Stimulated activated CD4-positive, alpha-beta T cell treated with anti-CD3 and anti-CD28 coated beads, Interleukin-2, amount 100 ng/mL, for 48 hours (primary cell): ENCODE results near the gene PHYHIPL.
"Not testable (repeated sequence)": the region's sequence is repeated elsewhere in the genome, so short reads cannot be mapped to it uniquely, and the experiment has no call there.

Source experiments
- DNase-seq, 2 donors: peaks; one replicate each; pipeline ENCODE4 v3.0.0-alpha.2; 2020

Gene PHYHIPL

DNA sequence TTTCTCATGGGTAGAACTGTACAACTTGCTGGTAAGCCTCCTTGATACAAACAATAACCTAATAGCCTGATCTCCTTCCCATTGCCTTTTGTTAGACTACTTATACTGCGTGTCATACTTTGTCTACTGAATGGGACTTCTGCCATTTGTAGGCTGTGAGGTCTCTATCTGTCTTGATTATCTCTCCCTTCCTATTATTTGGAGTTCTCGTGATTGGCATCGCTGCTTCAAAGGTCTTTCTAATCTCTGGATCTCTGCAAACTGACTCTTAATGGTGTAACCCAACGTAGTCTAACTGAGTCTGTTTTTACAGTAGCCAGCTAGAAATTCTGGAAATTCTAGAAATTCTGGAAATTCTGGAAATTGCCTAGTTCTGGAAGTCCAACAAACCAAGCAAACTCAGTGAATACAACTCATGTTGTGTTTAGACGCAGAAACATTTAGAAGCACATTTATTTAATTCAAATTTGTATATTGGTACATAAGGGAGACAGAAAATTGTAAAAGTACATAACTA, 29.8 kb downstream of the PHYHIPL start:
- DNase-seq, result no peak

DNA sequence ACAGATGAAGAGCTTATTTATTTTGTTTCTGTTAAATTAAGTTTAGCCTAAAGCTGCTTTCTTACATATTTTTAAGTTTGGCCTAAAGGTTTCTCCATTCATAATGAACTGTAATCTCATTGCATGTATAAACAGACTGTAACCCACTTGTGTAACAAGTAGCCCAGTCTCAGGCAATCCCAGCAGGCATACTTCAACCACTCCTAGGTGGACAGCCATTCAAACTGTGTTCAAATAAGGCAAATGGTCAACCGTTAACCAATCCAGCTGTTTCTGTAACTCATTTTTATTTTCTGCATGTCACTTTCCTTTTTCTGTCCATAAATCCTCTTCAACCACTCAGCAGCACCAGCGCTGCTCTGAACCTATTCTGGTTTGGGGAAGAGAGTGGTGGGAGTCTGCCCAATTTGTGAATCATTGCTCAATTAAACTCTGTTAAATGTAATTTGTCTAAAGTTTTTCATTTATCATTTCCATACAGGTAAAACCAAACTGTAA, 35.9 kb downstream of the PHYHIPL start:
- no peak for DNase-seq

DNA sequence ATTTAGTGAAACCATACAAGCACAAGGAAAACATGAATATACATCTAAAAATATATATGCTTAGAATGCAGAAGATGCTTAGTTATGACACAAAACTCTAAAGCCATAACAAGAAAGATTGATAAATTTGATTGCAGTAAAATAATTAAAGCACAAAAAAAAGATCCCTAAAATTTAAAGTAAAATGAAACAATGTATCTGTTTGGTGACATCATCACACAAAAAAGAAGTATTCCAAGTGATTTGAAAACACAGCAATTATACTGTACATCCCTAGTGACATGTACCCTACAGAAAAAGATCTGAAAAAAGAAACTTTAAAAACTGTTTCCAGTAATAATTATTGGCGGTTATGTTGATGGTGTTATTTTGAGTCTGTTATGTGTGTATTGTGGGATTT, 37.7 kb downstream of the PHYHIPL start:
- no peak for DNase-seq

DNA sequence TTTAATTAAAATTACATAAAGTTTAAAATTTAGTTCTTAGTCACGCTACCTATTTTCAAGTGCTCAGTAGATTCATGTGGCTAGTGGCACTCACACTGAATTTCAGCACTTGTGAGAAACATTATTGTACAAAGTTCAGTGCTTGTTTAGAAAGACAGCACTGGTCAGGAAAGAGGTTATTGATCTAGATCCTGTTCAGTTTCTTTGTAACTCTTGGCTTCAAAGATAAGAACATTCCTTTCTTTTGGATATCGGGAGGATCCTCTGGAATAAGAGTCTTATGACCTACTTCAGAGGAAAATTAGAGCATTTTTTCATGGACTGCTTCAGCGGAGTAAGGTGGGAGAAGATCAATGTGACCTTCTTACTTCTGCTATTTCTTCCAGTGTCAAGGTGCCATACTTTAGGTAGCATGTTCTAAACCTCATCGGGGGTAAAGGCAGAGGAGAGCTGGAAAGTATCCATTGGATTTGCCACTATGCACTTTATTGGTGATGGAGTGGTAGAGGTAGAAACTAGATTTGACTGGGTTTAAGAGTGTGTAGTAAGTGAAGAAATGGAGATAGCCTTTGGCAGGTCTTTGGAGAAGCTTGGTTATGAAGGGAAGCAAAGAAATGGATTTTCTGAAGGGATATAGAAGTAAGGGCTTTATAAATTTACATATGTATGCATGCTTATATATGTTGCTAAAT, 39.9 kb downstream of the PHYHIPL start:
- DNase-seq, result no peak

DNA sequence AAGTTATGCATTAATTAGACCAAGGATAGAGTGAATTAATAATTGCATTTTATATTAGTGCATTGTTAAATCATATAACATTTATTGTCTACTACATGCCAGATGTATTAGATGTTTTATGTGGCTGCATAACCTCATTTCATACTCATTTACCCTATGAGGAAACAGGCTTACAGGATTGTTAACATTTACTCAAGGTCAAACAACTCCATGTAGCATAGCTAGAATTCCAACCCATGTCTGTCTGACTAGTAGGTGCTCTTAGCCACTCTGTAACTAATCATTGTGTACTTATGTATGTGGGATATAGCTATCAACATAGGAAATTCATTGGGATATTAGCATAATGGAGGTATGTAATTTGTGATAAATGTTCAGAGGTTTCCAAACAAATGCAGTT, 46.3 kb downstream of the PHYHIPL start:
- DNase-seq, result no peak

DNA sequence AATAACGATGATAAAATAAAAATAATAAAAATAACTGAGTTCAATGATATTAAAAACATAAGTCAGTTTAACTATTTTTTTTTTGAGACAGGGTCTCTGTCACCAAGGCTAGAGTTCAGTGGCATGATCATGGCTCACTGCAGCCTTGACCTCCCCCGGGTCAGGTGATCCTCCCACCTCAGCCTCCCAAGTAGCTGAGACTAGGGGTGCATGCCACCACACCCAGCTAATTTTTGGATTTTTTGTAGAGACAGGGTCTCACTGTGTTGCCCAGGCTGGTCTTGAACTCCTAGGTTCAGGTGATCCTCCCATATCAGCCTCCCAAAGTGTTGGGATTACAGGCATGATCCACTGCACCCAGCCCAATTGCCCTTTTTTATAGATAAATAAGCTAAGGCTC, 47.2 kb downstream of the PHYHIPL start:
- not testable (repeated sequence) for DNase-seq

DNA sequence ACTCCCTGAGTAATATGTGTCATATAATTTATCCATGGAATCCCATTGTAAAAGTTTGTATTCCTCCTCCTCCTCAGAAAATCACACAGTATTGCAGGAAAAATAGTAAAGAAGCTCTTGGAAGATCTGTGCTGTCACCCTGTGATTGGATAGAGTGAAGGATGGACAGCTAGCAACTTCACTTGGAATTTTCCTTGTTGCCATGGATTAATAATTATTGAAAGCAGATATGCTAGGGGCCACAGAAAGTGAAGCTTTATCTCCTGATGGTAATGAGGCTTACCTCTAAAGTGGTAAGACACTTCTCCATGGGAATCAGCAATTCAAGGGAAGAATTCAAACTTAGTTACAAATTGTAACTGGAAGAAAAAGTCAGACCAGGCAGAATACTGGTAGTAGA, 48.8 kb downstream of the PHYHIPL start:
- no peak for DNase-seq

DNA sequence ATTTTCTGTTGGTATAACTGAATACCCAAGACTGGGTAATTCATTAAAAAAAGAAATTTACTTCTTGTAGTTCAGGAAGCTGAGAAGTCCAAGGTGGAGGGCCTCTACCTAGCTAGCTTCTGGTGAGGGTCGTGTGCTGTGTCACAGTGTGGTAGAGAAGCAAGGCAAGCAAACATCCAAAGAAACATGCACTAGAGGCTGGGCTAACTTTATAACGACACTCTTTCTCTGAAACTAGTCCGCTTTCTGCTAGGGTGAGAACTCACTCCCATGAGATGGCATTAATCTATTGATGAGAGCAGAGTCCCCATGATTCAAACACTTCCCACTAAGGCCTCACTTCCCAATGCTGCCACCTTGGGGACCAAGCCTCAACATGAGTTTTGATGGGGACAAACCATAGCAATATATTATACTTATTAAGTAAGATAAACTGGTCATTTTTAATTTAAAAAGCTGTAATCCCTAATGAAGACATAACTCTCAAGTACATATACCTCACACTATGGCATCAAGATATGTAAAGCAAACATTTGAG, 50.8 kb downstream of the PHYHIPL start:
- no peak for DNase-seq

GRCh38 chr10:59229441-59229840, 53.0 kb downstream of the PHYHIPL start:
- DNase-seq, result no peak

- no peak for DNase-seq
Observed at GRCh38 chr10:59234194-59234593, 57.8 kb downstream of the PHYHIPL start.

- DNase-seq, result peak in 1 of 2 donors; percentile 0
Observed at GRCh38 chr10:59234816-59235429, 58.5 kb downstream of the PHYHIPL start.

DNA sequence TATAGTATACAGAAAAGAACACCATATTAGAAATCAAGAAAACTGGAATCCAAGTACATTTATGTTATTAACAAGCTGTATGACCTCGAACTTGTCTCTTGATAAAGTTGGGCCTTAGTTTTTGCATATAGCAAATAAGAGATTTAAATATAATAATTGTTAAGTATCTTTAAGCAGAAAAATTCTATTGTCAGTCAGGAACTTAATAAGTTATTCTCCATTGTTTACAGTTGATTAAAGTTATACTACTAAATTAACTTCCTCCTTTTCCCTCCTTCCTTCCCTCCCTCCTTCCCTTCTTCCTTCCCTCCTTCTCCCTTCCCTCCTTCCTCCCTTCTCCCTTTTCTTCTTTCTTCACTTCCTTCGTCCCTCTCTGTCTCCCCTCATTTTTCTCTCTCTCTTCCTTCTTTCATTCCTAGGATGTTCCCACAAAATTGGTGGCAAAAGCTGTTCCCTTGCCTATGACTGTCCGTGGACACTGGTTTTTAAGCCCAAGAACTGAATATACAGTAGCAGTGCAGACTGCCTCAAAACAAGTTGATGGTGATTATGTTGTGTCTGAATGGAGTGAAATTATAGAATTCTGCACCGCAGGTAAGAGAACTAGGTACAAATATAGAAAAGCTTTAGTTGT, 59.7 kb downstream of the PHYHIPL start:
- DNase-seq, result no peak

DNA sequence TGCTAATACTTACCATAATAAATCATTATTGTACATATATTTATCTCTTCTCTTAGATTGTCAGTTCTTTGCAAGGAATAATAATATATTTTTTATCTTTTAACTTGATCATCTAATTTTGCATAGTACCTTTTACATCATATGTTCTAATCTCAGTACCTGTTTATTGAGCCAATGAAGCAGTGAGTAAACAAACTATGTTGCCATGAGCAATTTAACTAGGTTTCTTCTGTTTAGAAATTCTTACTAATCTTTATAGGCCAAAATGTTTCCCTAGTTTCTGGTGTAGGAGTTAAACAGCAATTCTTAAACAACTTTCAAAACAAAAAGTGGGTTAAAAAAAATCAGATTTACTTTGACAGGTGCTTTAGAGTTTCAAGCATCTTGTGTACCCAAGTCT, 61.3 kb downstream of the PHYHIPL start:
- no peak for DNase-seq

DNA sequence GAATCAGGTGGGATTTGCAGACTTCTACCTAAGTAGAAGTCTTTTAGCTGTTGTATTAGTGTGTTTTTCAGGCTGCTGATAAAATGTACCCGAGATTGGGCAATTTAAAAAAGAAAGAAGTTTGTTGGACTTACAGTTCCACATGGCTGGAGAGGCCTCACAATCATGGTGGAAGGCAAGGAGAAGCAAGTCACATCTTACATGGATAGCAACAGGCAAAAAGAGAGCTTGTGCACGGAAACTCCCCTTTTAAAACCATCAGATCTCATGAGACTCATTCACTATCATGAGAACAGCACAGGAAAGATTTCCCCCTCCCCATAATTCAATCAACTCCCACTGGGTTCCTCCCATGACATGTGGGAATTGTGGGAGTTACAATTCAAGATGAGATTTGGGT, 62.7 kb downstream of the PHYHIPL start:
- not testable (repeated sequence) for DNase-seq

DNA sequence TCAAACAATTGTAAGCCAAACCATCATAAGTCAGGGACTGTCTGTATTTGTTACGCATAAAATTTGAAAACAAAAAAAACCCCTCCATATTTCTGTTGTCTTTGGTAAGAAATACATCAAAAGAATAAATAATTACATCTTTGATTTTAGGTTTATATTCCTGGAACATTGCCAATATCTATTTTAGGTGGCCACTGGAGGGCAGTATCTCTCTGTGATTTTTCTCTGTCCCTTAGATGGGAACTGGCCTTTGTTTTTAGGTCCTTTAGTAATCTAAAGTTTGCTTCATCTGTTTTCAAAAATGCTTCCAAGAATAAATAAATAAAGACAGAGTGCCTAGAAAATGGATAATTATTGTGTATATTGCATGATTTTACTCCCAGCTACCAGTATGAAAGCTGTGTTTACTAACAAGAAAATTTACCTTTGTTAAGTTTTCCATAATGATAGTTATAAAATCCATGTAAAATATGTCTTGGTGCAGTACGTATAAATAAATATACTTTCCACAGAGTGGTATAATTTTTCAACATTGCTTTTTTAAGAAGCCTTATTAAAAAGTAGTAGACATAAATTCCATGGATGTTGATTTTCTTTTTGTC, 64.2 kb downstream of the PHYHIPL start:
- DNase-seq, result peak in 1 of 2 donors; percentile 2

GRCh38 chr10:59242057-59242456, 65.6 kb downstream of the PHYHIPL start:
- no peak for DNase-seq

- no peak for DNase-seq
Observed at GRCh38 chr10:59242991-59243390, 66.5 kb downstream of the PHYHIPL start.

DNA sequence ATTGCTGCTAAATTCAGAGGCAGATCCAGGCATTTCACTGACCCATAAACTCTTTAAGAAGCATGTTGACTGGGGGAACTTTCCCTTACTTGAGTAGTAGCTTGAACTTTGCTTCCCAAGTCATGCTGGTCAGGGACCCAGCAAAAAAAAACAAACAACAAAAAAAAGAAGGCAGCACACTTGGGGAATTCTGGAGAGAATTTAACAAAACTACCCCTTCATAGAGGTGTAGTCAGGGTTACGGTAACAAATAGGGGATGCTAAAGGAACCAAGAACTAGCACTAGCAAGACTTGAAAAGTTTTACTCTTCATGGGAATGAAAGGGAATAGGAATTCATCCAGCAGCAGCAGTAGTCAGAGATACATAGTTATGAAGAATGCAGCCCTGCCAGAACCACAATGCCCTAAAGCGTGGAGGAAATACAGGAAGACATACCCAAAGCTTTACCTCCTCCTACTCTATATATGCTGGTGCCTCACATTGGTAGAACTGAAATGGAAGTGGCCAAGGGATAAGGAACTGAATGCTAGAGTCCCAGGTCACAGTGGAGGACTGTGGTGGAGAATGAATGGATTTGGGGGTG, 67.3 kb downstream of the PHYHIPL start:
- DNase-seq, result no peak

- DNase-seq, result no peak
Observed at GRCh38 chr10:59244871-59245270, 68.4 kb downstream of the PHYHIPL start.

- no peak for DNase-seq
Observed at GRCh38 chr10:59245686-59246085, 69.2 kb downstream of the PHYHIPL start.

GRCh38 chr10:59252491-59252890, 76.0 kb downstream of the PHYHIPL start:
- DNase-seq, result no peak

GRCh38 chr10:59255463-59255862, 79.0 kb downstream of the PHYHIPL start:
- DNase-seq, result no peak

- no peak for DNase-seq
Observed at GRCh38 chr10:59257224-59257623, 80.8 kb downstream of the PHYHIPL start.
